Hematopoietic multipotent progenitor cell treated with erythropoietin and hydrocortisone succinate and interleukin-3 and kit ligand, for 8 days (in vitro differentiated cells): ENCODE data around the gene PKNOX2.

Experiments
- DNase-seq: peaks from one replicate; pipeline ENCODE4 v3.0.0-alpha.2; 2015

The PKNOX2 gene

GRCh38 chr11:125422681-125423080 is 258.1 kb downstream of the PKNOX2 start:
- DNase-seq: no peak

GRCh38 chr11:125423247-125423849 is 258.8 kb downstream of the PKNOX2 start:
- DNase-seq: no peak

- DNase-seq: no peak
Observed at GRCh38 chr11:125425601-125426000, 261.1 kb downstream of the PKNOX2 start.

- no peak for DNase-seq
Observed at GRCh38 chr11:125426818-125427528, 262.4 kb downstream of the PKNOX2 start.

- DNase-seq: no peak
Observed at GRCh38 chr11:125428486-125429173, 264.1 kb downstream of the PKNOX2 start.

GRCh38 chr11:125429174-125429707 is 264.7 kb downstream of the PKNOX2 start:
- DNase-seq: peak; percentile 55

- no peak for DNase-seq
Observed at GRCh38 chr11:125429807-125430678, 265.5 kb downstream of the PKNOX2 start.

GRCh38 chr11:125431009-125431408 is 266.5 kb downstream of the PKNOX2 start:
- DNase-seq: no peak

GRCh38 chr11:125431481-125431880 is 266.9 kb downstream of the PKNOX2 start:
- no peak for DNase-seq

- DNase-seq: peak; percentile 11
Observed at GRCh38 chr11:125433454-125434121, 269.0 kb downstream of the PKNOX2 start.

GRCh38 chr11:125435461-125436238 is 271.1 kb downstream of the PKNOX2 start:
- no peak for DNase-seq

- DNase-seq: no peak
Observed at GRCh38 chr11:125441648-125442410, 277.3 kb downstream of the PKNOX2 start.

GRCh38 chr11:125442946-125443345 is 278.4 kb downstream of the PKNOX2 start:
- DNase-seq: no peak

GRCh38 chr11:125443767-125444311 is 279.3 kb downstream of the PKNOX2 start:
- no peak for DNase-seq

- no peak for DNase-seq
Observed at GRCh38 chr11:125445731-125446130, 281.2 kb downstream of the PKNOX2 start.

- DNase-seq: no peak
Observed at GRCh38 chr11:125446279-125446678, 281.7 kb downstream of the PKNOX2 start.

GRCh38 chr11:125447721-125448120 is 283.2 kb downstream of the PKNOX2 start:
- no peak for DNase-seq

GRCh38 chr11:125448136-125448535 is 283.6 kb downstream of the PKNOX2 start:
- no peak for DNase-seq

- no peak for DNase-seq
Observed at GRCh38 chr11:125449565-125449964, 285.0 kb downstream of the PKNOX2 start.

- no peak for DNase-seq
Observed at GRCh38 chr11:125451400-125452124, 287.0 kb downstream of the PKNOX2 start.
